HEK293 (cell line): ENCODE results near the gene NXN.

Experiments used
- CTCF ChIA-PET: fragments of 350-600 bp; formaldehyde crosslinking; extraction: SDS; loops from one replicate; lab custom pipeline; 2021; ENCODE audit warnings: antibody characterized with exemption; lab: Yijun Ruan, JAX
- POLR2A ChIA-PET: fragments of 300-600 bp; formaldehyde crosslinking; extraction: SDS; loops from one replicate; lab custom pipeline; 2020; ENCODE audit warnings: antibody characterized with exemption, inconsistent platforms; lab: Yijun Ruan, JAX
- H3K27ac ChIP-seq: fragments of 200-500 bp; sonication (Bioruptor generic); 2 replicates; pipeline ENCODE4 v1.5.1; 2014; ENCODE audit warnings: low read depth, low read length, control low read depth, inconsistent platforms; ENCODE audit errors: extremely low read depth
- H3K36me3 ChIP-seq, 2 experiments: fragments of 200-500 bp in 1 of 2; sonication (Bioruptor generic) in 1 of 2; 1 replicate in 1 of 2; 2 replicates in 1 of 2; pipeline ENCODE4 v1.5.1; 2014 to 2017; ENCODE audit warnings: inconsistent platforms in 2 of 2, low read length in 2 of 2; ENCODE audit not compliant: control insufficient read depth in 2 of 2, insufficient read depth in 1 of 2
- H3K4me1 ChIP-seq: fragments of 200-500 bp; sonication (Bioruptor generic); 2 replicates; pipeline ENCODE4 v1.5.1; 2014; ENCODE audit warnings: mild to moderate bottlenecking, low read length, inconsistent platforms; ENCODE audit not compliant: control insufficient read depth, insufficient read depth
- H3K4me3 ChIP-seq: 2 replicates; pipeline ENCODE4 v1.5.1; 2011; ENCODE audit warnings: low read depth, mild to moderate bottlenecking, control low read depth, low read length, moderate library complexity
- H3K9me3 ChIP-seq: fragments of 200-500 bp; sonication (Bioruptor generic); 2 replicates; pipeline ENCODE4 v1.5.1; 2014; ENCODE audit warnings: low read depth, low read length, inconsistent platforms; ENCODE audit not compliant: control insufficient read depth, insufficient read depth
- BCL11A ChIP-seq: fragments of 450-650 bp; formaldehyde crosslinking; IDR thresholded peaks from 2 replicates; pipeline ENCODE4 v1.5.1; 2016; ENCODE audit warnings: low read depth, missing biosample characterization, missing genetic modification characterization
- GLIS1 ChIP-seq: fragments of 450-650 bp; formaldehyde crosslinking; IDR thresholded peaks from 2 replicates; pipeline ENCODE4 v1.5.1; 2016; ENCODE audit warnings: missing biosample characterization, missing genetic modification characterization
- KLF1 ChIP-seq: fragments of 450-650 bp; formaldehyde crosslinking; IDR thresholded peaks from 2 replicates; pipeline ENCODE4 v1.5.1; 2016; ENCODE audit warnings: missing biosample characterization, missing genetic modification characterization
- ZBTB20 ChIP-seq: fragments of 450-650 bp; formaldehyde crosslinking; IDR thresholded peaks from 2 replicates; pipeline ENCODE4 v1.5.1; 2016; ENCODE audit warnings: missing biosample characterization, missing genetic modification characterization
- ZNF132 ChIP-seq: fragments of 450-650 bp; formaldehyde crosslinking; IDR thresholded peaks from 2 replicates; pipeline ENCODE4 v1.5.1; 2017; ENCODE audit warnings: missing biosample characterization, missing genetic modification characterization, borderline replicate concordance
- ZNF155 ChIP-seq: fragments of 450-650 bp; formaldehyde crosslinking; IDR thresholded peaks from 2 replicates; pipeline ENCODE4 v1.5.1; 2016; ENCODE audit warnings: missing biosample characterization, missing genetic modification characterization
- ZNF202 ChIP-seq: fragments of 450-650 bp; formaldehyde crosslinking; IDR thresholded peaks from 2 replicates; pipeline ENCODE4 v1.5.1; 2016; ENCODE audit warnings: missing biosample characterization, missing genetic modification characterization, borderline replicate concordance
- ZNF214 ChIP-seq: fragments of 450-650 bp; formaldehyde crosslinking; IDR thresholded peaks from 2 replicates; pipeline ENCODE4 v1.5.1; 2017; ENCODE audit warnings: missing biosample characterization, mild to moderate bottlenecking, missing genetic modification characterization, borderline replicate concordance
- ZNF341 ChIP-seq: fragments of 450-650 bp; formaldehyde crosslinking; IDR thresholded peaks from 2 replicates; pipeline ENCODE4; 2016; ENCODE audit warnings: low read depth, missing biosample characterization, missing genetic modification characterization
- ZNF416 ChIP-seq: fragments of 450-650 bp; formaldehyde crosslinking; IDR thresholded peaks from 2 replicates; pipeline ENCODE4 v1.5.1; 2016; ENCODE audit warnings: missing biosample characterization, missing genetic modification characterization
- ZNF426 ChIP-seq: fragments of 450-650 bp; formaldehyde crosslinking; IDR thresholded peaks from 2 replicates; pipeline ENCODE4 v1.5.1; 2017; ENCODE audit warnings: missing biosample characterization, missing genetic modification characterization, mild to moderate bottlenecking, inconsistent platforms, moderate library complexity
- ZNF433 ChIP-seq: fragments of 450-650 bp; formaldehyde crosslinking; IDR thresholded peaks from 2 replicates; pipeline ENCODE4 v1.5.1; 2016; ENCODE audit warnings: missing biosample characterization, missing genetic modification characterization, low read depth
- ZNF660 ChIP-seq: fragments of 450-650 bp; IDR thresholded peaks from 2 replicates; pipeline ENCODE4 v1.5.1; 2018; ENCODE audit warnings: missing biosample characterization, mild to moderate bottlenecking, missing genetic modification characterization
- ZNF837 ChIP-seq: fragments of 450-650 bp; formaldehyde crosslinking; IDR thresholded peaks from 2 replicates; pipeline ENCODE4 v1.5.1; 2016; ENCODE audit warnings: missing biosample characterization, missing genetic modification characterization
- ZNF843 ChIP-seq: fragments of 450-650 bp; formaldehyde crosslinking; IDR thresholded peaks from 2 replicates; pipeline ENCODE4 v1.5.1; 2016; ENCODE audit warnings: missing biosample characterization, missing genetic modification characterization
- TF ChIP-seq, protein P1 (sequence below): fragments of 450-650 bp; formaldehyde crosslinking; IDR thresholded peaks from 2 replicates; pipeline ENCODE4 v1.5.1; 2016; ENCODE audit warnings: missing biosample characterization, missing genetic modification characterization
- TF ChIP-seq, protein P2 (sequence below): fragments of 450-650 bp; formaldehyde crosslinking; IDR thresholded peaks from 2 replicates; pipeline ENCODE4 v1.5.1; 2016; ENCODE audit warnings: missing biosample characterization, missing genetic modification characterization
- TF ChIP-seq, protein P3 (sequence below): fragments of 450-650 bp; formaldehyde crosslinking; IDR thresholded peaks from 2 replicates; pipeline ENCODE4 v1.5.1; 2017; ENCODE audit warnings: missing biosample characterization, missing genetic modification characterization
- TF ChIP-seq, protein P4 (sequence below): fragments of 450-650 bp; formaldehyde crosslinking; IDR thresholded peaks from 2 replicates; pipeline ENCODE4 v1.5.1; 2016; ENCODE audit warnings: missing biosample characterization, missing genetic modification characterization
- TF ChIP-seq, protein P5 (sequence below): fragments of 450-650 bp; formaldehyde crosslinking; conservative IDR thresholded peaks from 2 replicates; pipeline ENCODE4 v1.5.1; 2016; ENCODE audit warnings: low read depth, missing biosample characterization, missing genetic modification characterization

The NXN gene

DNA sequence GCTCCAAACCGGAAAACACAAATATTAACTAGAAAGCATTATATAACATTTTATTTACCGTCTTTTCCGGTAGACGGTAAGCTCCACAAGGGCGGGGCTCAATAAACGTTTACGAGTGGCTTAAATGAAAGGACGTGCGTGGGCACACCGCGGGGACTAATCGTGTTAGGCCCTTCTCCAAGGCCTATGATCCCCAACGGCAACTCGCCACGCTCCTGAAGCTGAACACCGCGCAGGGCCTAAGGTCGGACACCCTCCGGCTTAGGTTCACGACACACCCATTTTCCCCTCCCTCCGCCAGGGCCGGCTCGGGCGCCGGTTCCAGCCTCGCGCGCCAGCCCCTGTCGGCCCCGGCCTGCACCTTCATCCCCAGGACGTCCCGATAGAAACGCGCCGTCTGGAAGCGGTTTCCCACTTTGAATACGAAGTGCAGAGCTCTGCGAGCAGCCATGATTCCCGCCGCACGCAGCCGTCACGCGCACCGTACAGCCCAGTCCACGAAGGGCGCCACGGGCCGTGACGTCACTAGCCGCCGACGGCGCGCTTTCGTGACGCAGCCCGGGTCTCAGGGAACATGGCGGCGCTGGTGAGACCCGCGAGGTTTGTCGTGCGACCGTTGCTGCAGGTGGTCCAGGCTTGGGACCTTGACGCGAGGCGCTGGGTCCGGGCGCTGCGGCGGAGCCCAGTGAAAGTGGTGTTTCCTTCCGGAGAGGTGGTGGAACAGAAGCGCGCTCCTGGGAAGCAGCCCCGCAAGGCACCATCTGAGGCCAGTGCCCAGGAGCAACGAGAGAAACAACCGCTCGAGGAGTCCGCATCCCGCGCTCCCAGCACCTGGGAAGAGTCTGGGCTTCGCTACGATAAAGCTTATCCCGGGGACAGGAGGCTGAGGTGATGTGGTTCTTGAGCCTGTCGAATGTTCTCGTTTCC is 197.5 kb downstream of the NXN start, which contains the start of the genes GLOD4 and MRM3 (continued):
- TF ChIP-seq ZNF843: peak; percentile 79
- no peak for TF ChIP-seq BCL11A
- TF ChIP-seq ZNF214 (tag by site-specific recombination): no peak
- no peak for TF ChIP-seq ZNF426 (tag by site-specific recombination)
- TF ChIP-seq ZNF416 (tag by site-specific recombination): no peak
- TF ChIP-seq, protein P1, sequence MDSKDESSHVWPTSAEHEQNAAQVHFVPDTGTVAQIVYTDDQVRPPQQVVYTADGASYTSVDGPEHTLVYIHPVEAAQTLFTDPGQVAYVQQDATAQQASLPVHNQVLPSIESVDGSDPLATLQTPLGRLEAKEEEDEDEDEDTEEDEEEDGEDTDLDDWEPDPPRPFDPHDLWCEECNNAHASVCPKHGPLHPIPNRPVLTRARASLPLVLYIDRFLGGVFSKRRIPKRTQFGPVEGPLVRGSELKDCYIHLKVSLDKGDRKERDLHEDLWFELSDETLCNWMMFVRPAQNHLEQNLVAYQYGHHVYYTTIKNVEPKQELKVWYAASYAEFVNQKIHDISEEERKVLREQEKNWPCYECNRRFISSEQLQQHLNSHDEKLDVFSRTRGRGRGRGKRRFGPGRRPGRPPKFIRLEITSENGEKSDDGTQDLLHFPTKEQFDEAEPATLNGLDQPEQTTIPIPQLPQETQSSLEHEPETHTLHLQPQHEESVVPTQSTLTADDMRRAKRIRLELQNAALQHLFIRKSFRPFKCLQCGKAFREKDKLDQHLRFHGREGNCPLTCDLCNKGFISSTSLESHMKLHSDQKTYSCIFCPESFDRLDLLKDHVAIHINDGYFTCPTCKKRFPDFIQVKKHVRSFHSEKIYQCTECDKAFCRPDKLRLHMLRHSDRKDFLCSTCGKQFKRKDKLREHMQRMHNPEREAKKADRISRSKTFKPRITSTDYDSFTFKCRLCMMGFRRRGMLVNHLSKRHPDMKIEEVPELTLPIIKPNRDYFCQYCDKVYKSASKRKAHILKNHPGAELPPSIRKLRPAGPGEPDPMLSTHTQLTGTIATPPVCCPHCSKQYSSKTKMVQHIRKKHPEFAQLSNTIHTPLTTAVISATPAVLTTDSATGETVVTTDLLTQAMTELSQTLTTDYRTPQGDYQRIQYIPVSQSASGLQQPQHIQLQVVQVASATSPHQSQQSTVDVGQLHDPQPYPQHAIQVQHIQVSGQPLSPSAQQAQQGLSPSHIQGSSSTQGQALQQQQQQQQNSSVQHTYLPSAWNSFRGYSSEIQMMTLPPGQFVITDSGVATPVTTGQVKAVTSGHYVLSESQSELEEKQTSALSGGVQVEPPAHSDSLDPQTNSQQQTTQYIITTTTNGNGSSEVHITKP (tag by site-specific recombination): no peak; the same call in 1 of the 2 replicates
- no peak for TF ChIP-seq ZNF202
- no peak for TF ChIP-seq ZNF837 (tag by site-specific recombination)

DNA sequence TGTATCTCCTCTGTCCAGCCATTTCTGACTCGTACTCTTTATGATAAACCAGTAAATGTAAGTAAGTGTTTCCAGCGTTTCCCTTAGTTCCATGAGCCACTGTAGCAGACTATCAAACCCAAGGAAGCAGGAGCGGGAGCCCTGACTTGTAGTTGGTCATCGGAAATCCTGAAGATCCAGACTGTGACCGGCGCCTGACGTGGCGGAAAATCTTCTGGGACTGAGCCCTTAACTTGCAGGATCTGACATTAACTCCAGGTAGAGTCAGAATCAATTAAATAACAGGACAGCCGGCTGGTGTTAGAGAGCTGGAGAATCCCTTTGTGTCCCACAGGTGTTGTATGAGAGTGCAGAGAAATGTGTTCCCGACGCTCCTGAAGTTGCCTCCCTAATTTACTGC is 201.5 kb downstream of the NXN start:
- POLR2A ChIA-PET: interaction anchor here (0.5 kb wide), 1 partner anchor 64 kb away, joined by 5 read pairs; no protein-coding TSS in a partner anchor
- TF ChIP-seq ZBTB20 (tag by site-specific recombination) (no peak), ZNF433 (tag by site-specific recombination) (no peak), ZNF341 (tag by site-specific recombination) (no peak), ZNF214 (tag by site-specific recombination) (no peak), ZNF660 (no peak), KLF1 (tag by site-specific recombination) (no peak), ZNF132 (tag by site-specific recombination) (no peak), ZNF155 (tag by site-specific recombination) (no peak), GLIS1 (tag by site-specific recombination) (no peak)
- TF ChIP-seq, protein P2, sequence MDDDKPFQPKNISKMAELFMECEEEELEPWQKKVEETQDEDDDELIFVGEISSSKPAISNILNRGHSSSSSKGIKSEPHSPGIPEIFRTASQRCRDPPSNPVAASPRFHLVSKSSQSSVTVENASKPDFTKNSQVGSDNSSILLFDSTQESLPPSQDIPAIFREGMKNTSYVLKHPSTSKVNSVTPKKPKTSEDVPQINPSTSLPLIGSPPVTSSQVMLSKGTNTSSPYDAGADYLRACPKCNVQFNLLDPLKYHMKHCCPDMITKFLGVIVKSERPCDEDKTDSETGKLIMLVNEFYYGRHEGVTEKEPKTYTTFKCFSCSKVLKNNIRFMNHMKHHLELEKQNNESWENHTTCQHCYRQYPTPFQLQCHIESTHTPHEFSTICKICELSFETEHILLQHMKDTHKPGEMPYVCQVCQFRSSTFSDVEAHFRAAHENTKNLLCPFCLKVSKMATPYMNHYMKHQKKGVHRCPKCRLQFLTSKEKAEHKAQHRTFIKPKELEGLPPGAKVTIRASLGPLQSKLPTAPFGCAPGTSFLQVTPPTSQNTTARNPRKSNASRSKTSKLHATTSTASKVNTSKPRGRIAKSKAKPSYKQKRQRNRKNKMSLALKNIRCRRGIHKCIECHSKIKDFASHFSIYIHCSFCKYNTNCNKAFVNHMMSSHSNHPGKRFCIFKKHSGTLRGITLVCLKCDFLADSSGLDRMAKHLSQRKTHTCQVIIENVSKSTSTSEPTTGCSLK (tag by site-specific recombination): no peak
- TF ChIP-seq, protein P3, sequence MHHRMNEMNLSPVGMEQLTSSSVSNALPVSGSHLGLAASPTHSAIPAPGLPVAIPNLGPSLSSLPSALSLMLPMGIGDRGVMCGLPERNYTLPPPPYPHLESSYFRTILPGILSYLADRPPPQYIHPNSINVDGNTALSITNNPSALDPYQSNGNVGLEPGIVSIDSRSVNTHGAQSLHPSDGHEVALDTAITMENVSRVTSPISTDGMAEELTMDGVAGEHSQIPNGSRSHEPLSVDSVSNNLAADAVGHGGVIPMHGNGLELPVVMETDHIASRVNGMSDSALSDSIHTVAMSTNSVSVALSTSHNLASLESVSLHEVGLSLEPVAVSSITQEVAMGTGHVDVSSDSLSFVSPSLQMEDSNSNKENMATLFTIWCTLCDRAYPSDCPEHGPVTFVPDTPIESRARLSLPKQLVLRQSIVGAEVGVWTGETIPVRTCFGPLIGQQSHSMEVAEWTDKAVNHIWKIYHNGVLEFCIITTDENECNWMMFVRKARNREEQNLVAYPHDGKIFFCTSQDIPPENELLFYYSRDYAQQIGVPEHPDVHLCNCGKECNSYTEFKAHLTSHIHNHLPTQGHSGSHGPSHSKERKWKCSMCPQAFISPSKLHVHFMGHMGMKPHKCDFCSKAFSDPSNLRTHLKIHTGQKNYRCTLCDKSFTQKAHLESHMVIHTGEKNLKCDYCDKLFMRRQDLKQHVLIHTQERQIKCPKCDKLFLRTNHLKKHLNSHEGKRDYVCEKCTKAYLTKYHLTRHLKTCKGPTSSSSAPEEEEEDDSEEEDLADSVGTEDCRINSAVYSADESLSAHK: no peak
- TF ChIP-seq, protein P4, sequence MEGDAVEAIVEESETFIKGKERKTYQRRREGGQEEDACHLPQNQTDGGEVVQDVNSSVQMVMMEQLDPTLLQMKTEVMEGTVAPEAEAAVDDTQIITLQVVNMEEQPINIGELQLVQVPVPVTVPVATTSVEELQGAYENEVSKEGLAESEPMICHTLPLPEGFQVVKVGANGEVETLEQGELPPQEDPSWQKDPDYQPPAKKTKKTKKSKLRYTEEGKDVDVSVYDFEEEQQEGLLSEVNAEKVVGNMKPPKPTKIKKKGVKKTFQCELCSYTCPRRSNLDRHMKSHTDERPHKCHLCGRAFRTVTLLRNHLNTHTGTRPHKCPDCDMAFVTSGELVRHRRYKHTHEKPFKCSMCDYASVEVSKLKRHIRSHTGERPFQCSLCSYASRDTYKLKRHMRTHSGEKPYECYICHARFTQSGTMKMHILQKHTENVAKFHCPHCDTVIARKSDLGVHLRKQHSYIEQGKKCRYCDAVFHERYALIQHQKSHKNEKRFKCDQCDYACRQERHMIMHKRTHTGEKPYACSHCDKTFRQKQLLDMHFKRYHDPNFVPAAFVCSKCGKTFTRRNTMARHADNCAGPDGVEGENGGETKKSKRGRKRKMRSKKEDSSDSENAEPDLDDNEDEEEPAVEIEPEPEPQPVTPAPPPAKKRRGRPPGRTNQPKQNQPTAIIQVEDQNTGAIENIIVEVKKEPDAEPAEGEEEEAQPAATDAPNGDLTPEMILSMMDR (tag by site-specific recombination): no peak
- TF ChIP-seq, protein P5, sequence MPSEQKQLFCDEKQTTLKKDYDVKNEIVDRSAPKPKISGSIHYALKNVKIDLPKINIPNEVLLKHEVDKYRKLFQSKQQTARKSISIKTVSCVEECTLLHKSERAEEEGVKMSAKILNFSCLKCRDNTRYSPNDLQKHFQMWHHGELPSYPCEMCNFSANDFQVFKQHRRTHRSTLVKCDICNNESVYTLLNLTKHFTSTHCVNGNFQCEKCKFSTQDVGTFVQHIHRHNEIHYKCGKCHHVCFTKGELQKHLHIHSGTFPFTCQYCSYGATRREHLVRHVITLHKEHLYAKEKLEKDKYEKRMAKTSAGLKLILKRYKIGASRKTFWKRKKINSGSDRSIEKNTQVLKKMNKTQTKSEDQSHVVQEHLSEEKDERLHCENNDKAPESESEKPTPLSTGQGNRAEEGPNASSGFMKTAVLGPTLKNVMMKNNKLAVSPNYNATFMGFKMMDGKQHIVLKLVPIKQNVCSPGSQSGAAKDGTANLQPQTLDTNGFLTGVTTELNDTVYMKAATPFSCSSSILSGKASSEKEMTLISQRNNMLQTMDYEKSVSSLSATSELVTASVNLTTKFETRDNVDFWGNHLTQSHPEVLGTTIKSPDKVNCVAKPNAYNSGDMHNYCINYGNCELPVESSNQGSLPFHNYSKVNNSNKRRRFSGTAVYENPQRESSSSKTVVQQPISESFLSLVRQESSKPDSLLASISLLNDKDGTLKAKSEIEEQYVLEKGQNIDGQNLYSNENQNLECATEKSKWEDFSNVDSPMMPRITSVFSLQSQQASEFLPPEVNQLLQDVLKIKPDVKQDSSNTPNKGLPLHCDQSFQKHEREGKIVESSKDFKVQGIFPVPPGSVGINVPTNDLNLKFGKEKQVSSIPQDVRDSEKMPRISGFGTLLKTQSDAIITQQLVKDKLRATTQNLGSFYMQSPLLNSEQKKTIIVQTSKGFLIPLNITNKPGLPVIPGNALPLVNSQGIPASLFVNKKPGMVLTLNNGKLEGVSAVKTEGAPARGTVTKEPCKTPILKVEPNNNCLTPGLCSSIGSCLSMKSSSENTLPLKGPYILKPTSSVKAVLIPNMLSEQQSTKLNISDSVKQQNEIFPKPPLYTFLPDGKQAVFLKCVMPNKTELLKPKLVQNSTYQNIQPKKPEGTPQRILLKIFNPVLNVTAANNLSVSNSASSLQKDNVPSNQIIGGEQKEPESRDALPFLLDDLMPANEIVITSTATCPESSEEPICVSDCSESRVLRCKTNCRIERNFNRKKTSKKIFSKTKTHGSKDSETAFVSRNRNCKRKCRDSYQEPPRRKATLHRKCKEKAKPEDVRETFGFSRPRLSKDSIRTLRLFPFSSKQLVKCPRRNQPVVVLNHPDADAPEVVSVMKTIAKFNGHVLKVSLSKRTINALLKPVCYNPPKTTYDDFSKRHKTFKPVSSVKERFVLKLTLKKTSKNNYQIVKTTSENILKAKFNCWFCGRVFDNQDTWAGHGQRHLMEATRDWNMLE: no peak

More for the DNA sequence above, 201.5 kb downstream of the NXN start:
- peaks cover 4% of the 10 kb centered on the region for H3K4me1 ChIP-seq
- CTCF ChIA-PET: interaction anchor here (0.6 to 1.0 kb wide), 2 partner anchors 16 to 25 kb away, joined by 5 to 8 read pairs; no protein-coding TSS in a partner anchor
- no peaks in the 10 kb centered on the region for H3K9me3 ChIP-seq
- no peak overlapping the region for H3K27ac ChIP-seq
- H3K36me3 ChIP-seq: peaks cover 64 to 66% of the 10 kb centered on the region in 2 experiments
- no peak overlapping the region for H3K4me3 ChIP-seq
